HepG2 (cell line): Measurements from ENCODE around the gene CEP89. TPM values are rescaled to one million over a fixed set of nuclear protein-coding genes. Genes with fewer than 3 reads are reported as not detected.
A peak's percentile ranks its signal among the peaks of the same experiment; 100 is the strongest.

Experiments
- CENPT ChIP-seq: sonication (generic); formaldehyde crosslinking; IDR thresholded peaks from 2 replicates; pipeline ENCODE4 v1.8.0; 2022; ENCODE audit warnings: low read depth, mild to moderate bottlenecking, moderate library complexity, missing genetic modification reagents
- CREM ChIP-seq, 2 experiments: sonication (generic) in 1 of 2; formaldehyde crosslinking in 1 of 2; IDR thresholded peaks; 2 replicates each; pipeline versions ENCODE4 v1.4.0 to v1.6.1; 2016 to 2020; ENCODE audit warnings: antibody characterized with exemption in 1 of 2, mild to moderate bottlenecking in 1 of 2, missing genetic modification reagents in 1 of 2
- ETV5 ChIP-seq: IDR thresholded peaks from 2 replicates; pipeline ENCODE4 v1.6.1; 2018; ENCODE audit warnings: missing biosample characterization, missing genetic modification reagents, inconsistent platforms, borderline replicate concordance
- FOXK1 ChIP-seq: sonication (generic); formaldehyde crosslinking; IDR thresholded peaks from 2 replicates; pipeline ENCODE4 v1.4.0; 2020; ENCODE audit warnings: low read depth, missing genetic modification reagents, borderline replicate concordance
- HCFC1 ChIP-seq: fragments of 150-350 bp; IDR thresholded peaks from 2 replicates; pipeline ENCODE4 v1.6.1; 2014; ENCODE audit warnings: low read depth, low read length
- KDM2A ChIP-seq: sonication (generic); formaldehyde crosslinking; IDR thresholded peaks from 2 replicates; pipeline ENCODE4 v1.4.0; 2020; ENCODE audit warnings: low read depth, missing genetic modification reagents, borderline replicate concordance
- LCORL ChIP-seq, 2 experiments: fragments of 450-650 bp in 1 of 2; sonication (generic) in 1 of 2; formaldehyde crosslinking in 1 of 2; IDR thresholded peaks; 2 replicates each; pipeline versions ENCODE4 v1.5.0 to v1.6.1; 2017 to 2020; ENCODE audit warnings: antibody characterized with exemption in 1 of 2, missing genetic modification reagents in 1 of 2
- MED1 ChIP-seq: sonication (generic); formaldehyde crosslinking; IDR thresholded peaks from 2 replicates; pipeline ENCODE4 v1.4.0; 2020; ENCODE audit warnings: missing genetic modification reagents
- MYNN ChIP-seq: sonication (generic); formaldehyde crosslinking; IDR thresholded peaks from 2 replicates; pipeline ENCODE4 v1.4.0; 2020; ENCODE audit warnings: mild to moderate bottlenecking, low read depth, missing genetic modification reagents
- RARG ChIP-seq: sonication (generic); formaldehyde crosslinking; IDR thresholded peaks from 2 replicates; pipeline ENCODE4 v1.4.0; 2020; ENCODE audit warnings: low read depth, mild to moderate bottlenecking, missing genetic modification reagents
- SUZ12 ChIP-seq: fragments of 150-350 bp; IDR thresholded peaks from 2 replicates; pipeline ENCODE4 v1.6.1; 2014; ENCODE audit warnings: low read depth, low read length
- TBL1XR1 ChIP-seq: fragments of 150-350 bp; IDR thresholded peaks from 2 replicates; pipeline ENCODE4 v1.6.1; 2014; ENCODE audit warnings: borderline replicate concordance, low read length; ENCODE audit not compliant: partially characterized antibody
- TMF1 ChIP-seq: sonication (generic); formaldehyde crosslinking; IDR thresholded peaks from 2 replicates; pipeline ENCODE4 v1.8.1; 2022; ENCODE audit warnings: low read depth, missing genetic modification reagents
- ZBTB21 ChIP-seq: sonication (generic); formaldehyde crosslinking; IDR thresholded peaks from 2 replicates; pipeline ENCODE4 v1.4.0; 2020; ENCODE audit warnings: missing genetic modification reagents
- ZKSCAN8 ChIP-seq: IDR thresholded peaks from 2 replicates; pipeline ENCODE4 v1.6.1; 2016; ENCODE audit warnings: borderline replicate concordance, missing genetic modification reagents, missing compliant biosample characterization
- ZNF253 ChIP-seq: sonication (generic); formaldehyde crosslinking; IDR thresholded peaks from 2 replicates; pipeline ENCODE4 v1.8.0; 2022; ENCODE audit warnings: mild to moderate bottlenecking, missing genetic modification reagents, borderline replicate concordance
- ZNF468 ChIP-seq: sonication (generic); formaldehyde crosslinking; IDR thresholded peaks from 2 replicates; pipeline ENCODE4 v1.8.0; 2022; ENCODE audit warnings: mild to moderate bottlenecking, moderate library complexity, missing genetic modification reagents
- ZNF629 ChIP-seq: sonication (generic); formaldehyde crosslinking; conservative IDR thresholded peaks from 2 replicates; pipeline ENCODE4 v1.5.0; 2020; ENCODE audit warnings: missing genetic modification reagents
- polyA plus RNA-seq, 8 experiments: library from polyadenylated mRNA; depleted of rRNA in 3 of 8; stranded (reverse) in 7 of 8; unstranded in 1 of 8; fragments of >200 nt; fragmentation: Illumina TruSeq in 4 of 8; extraction: Trizol in 4 of 8; gene quantifications; 2 replicates each; pipeline versions ENCODE4 v1.2.1 to v1.2.3, GENCODE V29; 2011 to 2016; ENCODE audit warnings: low read depth in 4 of 8, missing spikeins in 1 of 8, mixed read lengths in 1 of 8; ENCODE audit not compliant: insufficient read depth in 1 of 8
- total RNA-seq, 5 experiments: library from RNA; depleted of rRNA; stranded (reverse); fragments of >200 nt; fragmentation: Illumina TruSeq; extraction: Trizol; gene quantifications; 2 replicates each; pipeline ENCODE4 v1.2.3, GENCODE V29; 2016; ENCODE audit warnings: low read depth in 1 of 5
- TF ChIP-seq, protein P1 (sequence below): sonication (generic); formaldehyde crosslinking; IDR thresholded peaks from 2 replicates; pipeline ENCODE4 v1.5.0; 2020; ENCODE audit warnings: mild to moderate bottlenecking, missing genetic modification reagents, borderline replicate concordance
- TF ChIP-seq, protein P2 (sequence below): sonication (generic); formaldehyde crosslinking; IDR thresholded peaks from 2 replicates; pipeline ENCODE4 v1.4.0; 2020; ENCODE audit warnings: missing genetic modification reagents
- TF ChIP-seq, protein P3 (sequence below): sonication (generic); formaldehyde crosslinking; IDR thresholded peaks from 2 replicates; pipeline ENCODE4 v1.4.0; 2020; ENCODE audit warnings: mild to moderate bottlenecking, missing genetic modification reagents

The CEP89 gene
- total and polyA plus RNA-seq, 2 of the 13 experiments (the other 11 are each of a cell fraction or from before 2014, with no cell fraction given) = 7.2 to 10.9 TPM

DNA sequence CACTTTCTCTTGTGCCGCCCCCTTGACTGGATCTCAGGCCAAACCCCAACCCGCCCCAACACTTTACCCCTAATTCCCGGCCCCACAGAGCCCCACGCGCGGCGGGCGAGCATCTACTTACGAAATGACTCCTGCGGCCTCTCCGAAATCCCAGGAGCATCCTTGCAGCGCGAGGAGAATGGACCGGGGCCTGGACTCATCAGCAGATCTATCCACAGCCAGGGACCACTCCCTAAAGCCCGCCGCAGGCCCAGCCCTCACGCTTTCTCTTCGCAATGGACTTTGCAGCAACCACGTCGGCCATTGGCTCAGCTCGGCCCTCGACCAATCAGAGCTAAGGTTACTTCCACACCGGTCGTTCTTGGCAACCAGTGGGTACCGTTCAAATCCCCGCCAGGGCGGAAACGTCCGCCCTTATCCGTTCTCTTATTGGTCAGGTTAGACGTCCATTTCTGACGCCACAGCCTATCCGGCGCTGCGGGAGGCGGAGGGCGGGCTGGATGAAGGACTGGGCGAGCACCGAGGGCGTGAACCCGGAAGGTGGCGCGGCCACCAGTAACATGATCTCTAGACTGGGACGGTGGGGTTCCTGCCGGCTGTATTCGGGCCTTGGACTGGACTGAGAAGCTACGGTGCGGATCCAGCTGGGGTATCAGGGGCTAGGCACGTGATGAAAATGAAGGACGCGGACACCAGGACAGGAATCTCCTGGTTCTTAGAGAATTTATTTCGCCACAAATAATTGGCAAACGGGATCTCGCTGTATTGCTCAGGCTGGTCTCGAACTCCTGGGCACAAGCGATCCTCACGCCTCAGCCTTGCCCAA, at the start of gene CEP89, which contains the start of gene FAAP24 (continued):
- TF ChIP-seq MYNN (CRISPR knock-in tag) = no peak
- TF ChIP-seq ZKSCAN8 (CRISPR knock-in tag) = no peak
- peak; percentile 95; the same call in 1 of the 2 replicates for TF ChIP-seq ZNF253 (CRISPR knock-in tag)
- peak; percentile 44; the same call in 1 of the 2 replicates for TF ChIP-seq ETV5 (CRISPR knock-in tag)
- peak; percentile 98 for TF ChIP-seq TMF1
- peak; percentile 73 for TF ChIP-seq KDM2A (CRISPR knock-in tag)
- TF ChIP-seq HCFC1 = peak; percentile 47; the same call in 1 of the 2 replicates
- no peak for TF ChIP-seq ZBTB21 (CRISPR knock-in tag)
- TF ChIP-seq, protein P1, sequence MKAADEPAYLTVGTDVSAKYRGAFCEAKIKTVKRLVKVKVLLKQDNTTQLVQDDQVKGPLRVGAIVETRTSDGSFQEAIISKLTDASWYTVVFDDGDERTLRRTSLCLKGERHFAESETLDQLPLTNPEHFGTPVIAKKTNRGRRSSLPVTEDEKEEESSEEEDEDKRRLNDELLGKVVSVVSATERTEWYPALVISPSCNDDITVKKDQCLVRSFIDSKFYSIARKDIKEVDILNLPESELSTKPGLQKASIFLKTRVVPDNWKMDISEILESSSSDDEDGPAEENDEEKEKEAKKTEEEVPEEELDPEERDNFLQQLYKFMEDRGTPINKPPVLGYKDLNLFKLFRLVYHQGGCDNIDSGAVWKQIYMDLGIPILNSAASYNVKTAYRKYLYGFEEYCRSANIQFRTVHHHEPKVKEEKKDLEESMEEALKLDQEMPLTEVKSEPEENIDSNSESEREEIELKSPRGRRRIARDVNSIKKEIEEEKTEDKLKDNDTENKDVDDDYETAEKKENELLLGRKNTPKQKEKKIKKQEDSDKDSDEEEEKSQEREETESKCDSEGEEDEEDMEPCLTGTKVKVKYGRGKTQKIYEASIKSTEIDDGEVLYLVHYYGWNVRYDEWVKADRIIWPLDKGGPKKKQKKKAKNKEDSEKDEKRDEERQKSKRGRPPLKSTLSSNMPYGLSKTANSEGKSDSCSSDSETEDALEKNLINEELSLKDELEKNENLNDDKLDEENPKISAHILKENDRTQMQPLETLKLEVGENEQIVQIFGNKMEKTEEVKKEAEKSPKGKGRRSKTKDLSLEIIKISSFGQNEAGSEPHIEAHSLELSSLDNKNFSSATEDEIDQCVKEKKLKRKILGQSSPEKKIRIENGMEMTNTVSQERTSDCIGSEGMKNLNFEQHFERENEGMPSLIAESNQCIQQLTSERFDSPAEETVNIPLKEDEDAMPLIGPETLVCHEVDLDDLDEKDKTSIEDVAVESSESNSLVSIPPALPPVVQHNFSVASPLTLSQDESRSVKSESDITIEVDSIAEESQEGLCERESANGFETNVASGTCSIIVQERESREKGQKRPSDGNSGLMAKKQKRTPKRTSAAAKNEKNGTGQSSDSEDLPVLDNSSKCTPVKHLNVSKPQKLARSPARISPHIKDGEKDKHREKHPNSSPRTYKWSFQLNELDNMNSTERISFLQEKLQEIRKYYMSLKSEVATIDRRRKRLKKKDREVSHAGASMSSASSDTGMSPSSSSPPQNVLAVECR (CRISPR knock-in tag) = peak; percentile 98
- TF ChIP-seq, protein P2, sequence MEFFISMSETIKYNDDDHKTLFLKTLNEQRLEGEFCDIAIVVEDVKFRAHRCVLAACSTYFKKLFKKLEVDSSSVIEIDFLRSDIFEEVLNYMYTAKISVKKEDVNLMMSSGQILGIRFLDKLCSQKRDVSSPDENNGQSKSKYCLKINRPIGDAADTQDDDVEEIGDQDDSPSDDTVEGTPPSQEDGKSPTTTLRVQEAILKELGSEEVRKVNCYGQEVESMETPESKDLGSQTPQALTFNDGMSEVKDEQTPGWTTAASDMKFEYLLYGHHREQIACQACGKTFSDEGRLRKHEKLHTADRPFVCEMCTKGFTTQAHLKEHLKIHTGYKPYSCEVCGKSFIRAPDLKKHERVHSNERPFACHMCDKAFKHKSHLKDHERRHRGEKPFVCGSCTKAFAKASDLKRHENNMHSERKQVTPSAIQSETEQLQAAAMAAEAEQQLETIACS (CRISPR knock-in tag) = no peak
- peak; percentile 99 for TF ChIP-seq ZNF468 (CRISPR knock-in tag)
- TF ChIP-seq RARG (CRISPR knock-in tag) = no peak
- TF ChIP-seq TBL1XR1 = peak; percentile 7
- TF ChIP-seq, protein P3, sequence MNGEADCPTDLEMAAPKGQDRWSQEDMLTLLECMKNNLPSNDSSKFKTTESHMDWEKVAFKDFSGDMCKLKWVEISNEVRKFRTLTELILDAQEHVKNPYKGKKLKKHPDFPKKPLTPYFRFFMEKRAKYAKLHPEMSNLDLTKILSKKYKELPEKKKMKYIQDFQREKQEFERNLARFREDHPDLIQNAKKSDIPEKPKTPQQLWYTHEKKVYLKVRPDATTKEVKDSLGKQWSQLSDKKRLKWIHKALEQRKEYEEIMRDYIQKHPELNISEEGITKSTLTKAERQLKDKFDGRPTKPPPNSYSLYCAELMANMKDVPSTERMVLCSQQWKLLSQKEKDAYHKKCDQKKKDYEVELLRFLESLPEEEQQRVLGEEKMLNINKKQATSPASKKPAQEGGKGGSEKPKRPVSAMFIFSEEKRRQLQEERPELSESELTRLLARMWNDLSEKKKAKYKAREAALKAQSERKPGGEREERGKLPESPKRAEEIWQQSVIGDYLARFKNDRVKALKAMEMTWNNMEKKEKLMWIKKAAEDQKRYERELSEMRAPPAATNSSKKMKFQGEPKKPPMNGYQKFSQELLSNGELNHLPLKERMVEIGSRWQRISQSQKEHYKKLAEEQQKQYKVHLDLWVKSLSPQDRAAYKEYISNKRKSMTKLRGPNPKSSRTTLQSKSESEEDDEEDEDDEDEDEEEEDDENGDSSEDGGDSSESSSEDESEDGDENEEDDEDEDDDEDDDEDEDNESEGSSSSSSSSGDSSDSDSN (CRISPR knock-in tag) = no peak; the same call in 1 of the 2 replicates
- TF ChIP-seq SUZ12 = no peak
- peak; percentile 47; the same call in 1 of the 2 replicates for TF ChIP-seq FOXK1 (CRISPR knock-in tag)
- TF ChIP-seq MED1 (CRISPR knock-in tag) = peak; percentile 65
- TF ChIP-seq CREM (IDR thresholded peaks at IDR 0.05) = peak; percentile 86
- TF ChIP-seq CREM (CRISPR knock-in tag; IDR thresholded peaks at IDR 0.05) = no peak
- TF ChIP-seq ZNF629 (CRISPR knock-in tag) = no peak
- TF ChIP-seq CENPT (CRISPR knock-in tag) = peak; percentile 89; the same call in 1 of the 2 replicates
- TF ChIP-seq LCORL (IDR thresholded peaks at IDR 0.05) = no peak
- TF ChIP-seq LCORL (CRISPR knock-in tag; IDR thresholded peaks at IDR 0.05) = peak; percentile 49; the same call in 1 of the 2 replicates
